HG03565 (cell line): ENCODE results near the gene ARHGEF17.

ENCODE experiments used
- ATAC-seq: cut with Tn5 transposase; IDR thresholded peaks from one replicate; pipeline ENCODE4 v1.9.1; 2021; ENCODE audit warnings: mild to moderate bottlenecking, moderate library complexity; ENCODE audit not compliant: unreplicated experiment

Gene ARHGEF17

GRCh38 chr11:73350908-73351636 is 43.0 kb downstream of the ARHGEF17 start:
- no peak for ATAC-seq

- no peak for ATAC-seq
Measured at GRCh38 chr11:73353422-73353821, 45.3 kb downstream of the ARHGEF17 start.

DNA sequence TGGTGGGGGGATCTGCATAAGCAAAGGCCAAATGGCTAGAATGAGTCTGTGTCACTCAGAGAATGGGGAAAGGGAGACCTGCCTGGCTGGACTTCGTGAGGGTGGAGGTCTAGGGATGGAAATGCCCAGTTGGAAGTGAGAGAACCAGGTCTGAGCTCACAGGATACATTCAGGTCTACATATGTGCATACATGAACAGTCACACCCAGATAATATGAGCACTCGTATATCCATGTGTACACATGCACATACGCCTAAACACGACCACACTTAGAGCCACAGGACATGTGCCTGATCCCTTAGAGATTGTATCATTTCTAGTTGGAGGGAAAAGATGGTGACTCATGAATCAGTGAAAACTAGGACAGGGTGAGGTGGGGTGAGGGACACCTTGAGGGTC is 47.0 kb downstream of the ARHGEF17 start:
- ATAC-seq: no peak

GRCh38 chr11:73356979-73357860 is 49.1 kb downstream of the ARHGEF17 start:
- ATAC-seq: no peak

DNA sequence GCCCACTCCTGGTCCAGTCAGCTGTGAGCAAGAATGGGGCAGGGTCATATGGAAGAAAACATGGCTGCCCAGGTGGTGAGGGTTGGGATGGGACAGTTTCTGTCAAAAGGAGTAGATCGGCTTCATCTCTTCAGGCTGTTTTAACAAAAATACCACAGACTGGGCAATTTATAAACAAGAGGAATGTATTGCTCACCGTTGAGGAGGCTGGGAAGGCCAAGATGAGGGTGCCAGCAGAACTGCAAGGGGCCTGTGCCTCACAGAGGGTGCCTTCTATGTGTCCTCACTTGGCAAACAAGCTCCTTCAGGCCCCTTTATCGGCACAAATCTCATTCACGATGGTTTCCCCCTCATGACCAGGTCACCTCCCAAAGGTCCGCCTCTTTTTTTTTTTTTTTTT is 50.0 kb downstream of the ARHGEF17 start:
- no peak for ATAC-seq

DNA sequence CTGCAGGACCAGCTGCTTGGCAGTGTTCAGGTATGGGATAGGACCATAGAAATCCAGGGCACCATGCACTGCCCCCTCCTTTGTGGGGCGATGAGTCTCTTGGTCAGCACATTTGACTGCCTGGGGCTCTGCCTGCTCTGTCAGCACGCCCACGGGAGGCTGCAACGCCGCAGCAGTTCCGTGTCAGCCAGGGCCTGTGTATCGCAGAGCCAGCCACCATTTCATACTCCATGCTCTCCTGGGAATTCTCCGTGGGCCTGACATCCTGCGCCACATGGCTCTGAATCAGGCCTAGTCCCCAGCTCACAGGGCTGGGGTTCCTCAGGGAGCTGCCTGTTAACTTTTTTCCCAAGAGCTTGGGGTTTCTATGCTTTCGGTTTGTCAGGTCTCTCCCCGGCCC is 51.3 kb downstream of the ARHGEF17 start:
- ATAC-seq: no peak

GRCh38 chr11:73359930-73360742 is 52.1 kb downstream of the ARHGEF17 start:
- ATAC-seq: no peak

DNA sequence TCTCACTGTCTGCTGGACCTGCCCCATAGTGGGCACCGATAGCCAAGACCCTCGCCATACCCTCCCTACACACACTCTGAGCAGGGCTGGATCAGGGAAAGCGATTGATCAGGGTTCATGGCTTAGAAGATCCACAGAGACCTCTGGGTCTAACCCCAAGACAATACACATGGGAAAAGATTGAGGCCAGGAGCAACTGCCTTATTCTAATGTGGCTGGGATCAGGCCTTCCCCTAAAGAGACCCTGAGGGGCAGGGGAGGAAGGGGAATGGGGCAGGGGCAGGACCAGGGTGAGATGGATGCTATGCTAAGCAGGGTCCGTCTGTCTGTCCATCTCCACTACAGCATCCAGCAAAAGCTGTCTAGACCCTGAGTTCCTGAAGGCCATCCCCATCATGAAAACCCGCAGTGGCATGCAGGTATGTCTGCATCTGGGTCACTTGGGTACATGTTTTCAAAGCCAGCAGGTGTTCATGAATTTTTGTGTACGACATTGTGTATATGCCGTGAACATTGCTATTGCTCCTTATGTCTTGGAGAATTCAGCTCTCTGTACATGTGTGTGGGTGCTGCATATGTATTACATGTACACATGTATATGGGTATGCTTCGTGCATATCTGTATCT is 52.8 kb downstream of the ARHGEF17 start:
- no peak for ATAC-seq

DNA sequence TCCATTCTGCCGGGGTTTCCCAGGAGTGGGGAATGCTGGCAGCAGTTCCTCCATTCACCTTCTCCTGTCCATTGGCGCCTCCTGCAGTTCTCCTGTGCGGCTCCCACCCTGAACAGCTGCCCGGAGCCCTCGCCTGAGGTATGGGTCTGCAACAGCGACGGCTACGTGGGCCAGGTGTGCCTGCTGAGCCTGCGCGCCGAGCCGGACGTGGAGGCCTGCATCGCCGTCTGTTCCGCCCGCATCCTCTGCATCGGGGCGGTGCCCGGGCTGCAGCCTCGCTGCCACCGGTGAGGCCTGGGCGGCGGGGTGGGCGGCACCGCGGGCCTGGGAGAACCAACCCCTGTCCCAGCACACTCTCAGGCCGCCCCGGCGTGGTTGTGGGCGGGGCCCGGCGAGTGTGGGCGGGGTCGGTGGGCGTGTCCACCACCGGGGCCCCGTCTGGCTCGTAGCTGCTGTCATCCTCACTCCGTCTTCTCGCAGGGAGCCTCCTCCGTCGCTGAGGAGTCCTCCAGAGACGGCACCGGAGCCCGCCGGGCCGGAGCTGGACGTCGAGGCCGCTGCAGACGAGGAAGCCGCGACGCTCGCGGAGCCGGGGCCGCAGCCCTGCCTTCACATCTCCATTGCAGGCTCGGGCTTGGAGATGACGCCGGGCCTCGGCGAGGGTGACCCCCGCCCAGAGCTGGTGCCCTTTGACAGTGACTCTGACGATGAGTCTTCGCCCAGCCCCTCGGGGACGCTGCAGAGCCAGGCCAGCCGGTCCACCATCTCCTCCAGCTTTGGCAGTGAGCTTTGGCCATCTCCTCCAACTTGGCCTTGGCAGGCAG is 54.1 kb downstream of the ARHGEF17 start:
- ATAC-seq: no peak

- ATAC-seq: no peak
Measured at GRCh38 chr11:73363147-73363546, 55.1 kb downstream of the ARHGEF17 start.

DNA sequence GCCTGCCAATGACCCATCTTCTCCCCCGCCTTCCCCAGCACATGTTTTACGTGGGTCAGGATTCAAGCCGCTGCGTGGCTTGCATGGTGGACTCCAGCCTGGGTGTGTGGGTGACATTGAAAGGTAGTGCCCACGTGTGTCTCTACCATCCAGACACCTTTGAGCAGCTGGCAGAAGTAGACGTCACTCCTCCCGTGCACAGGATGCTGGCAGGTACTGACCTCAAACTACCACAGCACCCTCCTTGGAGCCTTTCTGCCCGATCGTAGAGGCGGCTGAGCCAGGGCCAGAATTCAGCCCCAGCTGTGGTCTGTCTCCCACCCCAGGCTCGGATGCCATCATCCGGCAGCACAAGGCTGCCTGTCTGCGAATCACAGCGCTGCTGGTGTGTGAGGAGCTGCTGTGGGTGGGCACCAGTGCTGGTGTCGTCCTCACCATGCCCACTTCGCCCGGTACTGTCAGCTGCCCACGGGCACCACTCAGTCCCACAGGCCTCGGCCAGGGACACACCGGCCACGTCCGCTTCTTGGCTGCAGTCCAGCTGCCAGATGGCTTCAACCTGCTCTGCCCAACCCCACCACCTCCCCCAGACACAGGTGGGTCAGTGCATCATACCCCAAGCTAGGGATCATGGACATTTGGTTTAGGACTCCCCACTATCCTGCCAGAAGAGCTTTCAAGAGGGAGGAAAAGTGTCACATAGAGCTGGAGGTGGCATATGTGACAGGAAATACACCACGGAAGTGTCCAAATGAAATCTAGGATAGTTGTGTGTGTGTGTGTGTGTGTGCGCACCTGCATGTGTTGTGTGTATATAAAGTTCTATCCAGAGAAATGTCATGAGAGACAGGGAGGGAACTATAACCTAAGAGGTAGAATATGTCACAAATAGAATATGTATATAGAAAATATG is 57.5 kb downstream of the ARHGEF17 start:
- no peak for ATAC-seq

DNA sequence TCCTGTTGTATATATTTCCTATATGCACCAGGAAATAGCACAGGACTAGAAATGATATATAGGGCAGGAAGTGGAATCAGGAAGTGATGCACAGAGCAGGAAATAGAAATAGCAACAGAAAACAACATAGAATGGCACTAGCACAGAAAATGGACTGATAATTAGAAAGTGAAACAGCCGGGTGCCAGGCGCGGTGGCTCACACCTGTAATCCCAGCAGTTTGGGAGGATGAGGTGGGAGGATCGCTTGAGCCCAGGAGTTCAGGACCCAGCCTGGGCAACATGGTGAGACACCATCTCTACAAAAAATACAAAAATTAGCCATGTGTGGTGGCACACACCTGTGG is 58.2 kb downstream of the ARHGEF17 start:
- ATAC-seq: no peak

DNA sequence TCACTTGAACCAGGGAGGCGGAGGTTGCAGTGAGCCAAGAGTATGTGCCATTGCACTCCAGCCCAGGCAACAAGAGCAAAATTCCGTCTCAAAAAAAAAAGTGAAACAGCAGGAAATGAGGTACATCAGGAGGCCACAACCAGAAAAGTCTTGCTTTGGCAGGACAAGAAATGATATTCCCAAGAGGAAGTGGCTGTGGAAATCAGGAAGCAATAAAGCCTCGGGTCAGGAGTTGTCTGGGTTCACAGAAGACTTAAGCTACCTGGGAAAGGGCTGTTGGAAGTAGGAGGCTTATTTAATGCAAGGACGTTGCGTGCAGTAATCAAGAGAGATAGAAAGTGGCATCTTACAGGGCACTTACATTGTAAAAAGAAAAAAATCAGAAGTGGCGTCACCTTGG is 58.9 kb downstream of the ARHGEF17 start:
- no peak for ATAC-seq

DNA sequence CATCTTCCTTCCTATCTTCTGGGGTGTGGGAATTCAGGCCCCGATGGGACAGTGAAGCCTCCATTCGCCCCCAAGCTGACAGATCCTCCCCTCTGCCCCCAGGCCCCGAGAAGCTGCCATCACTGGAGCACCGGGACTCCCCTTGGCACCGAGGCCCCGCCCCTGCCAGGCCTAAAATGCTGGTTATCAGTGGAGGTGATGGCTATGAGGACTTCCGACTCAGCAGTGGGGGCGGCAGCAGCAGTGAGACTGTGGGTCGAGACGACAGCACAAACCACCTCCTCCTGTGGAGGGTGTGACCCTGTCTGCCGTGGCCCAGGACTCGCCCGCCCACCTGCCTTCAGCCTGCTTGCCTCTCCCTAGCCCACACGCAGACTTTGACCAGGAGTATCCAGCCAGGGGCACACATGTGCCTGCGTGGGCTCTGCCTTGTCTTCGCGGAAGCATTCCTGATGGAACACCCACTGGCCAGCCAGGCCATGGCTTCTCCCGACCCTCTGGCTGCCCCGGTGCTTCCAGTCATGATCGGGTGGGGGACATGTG is 59.5 kb downstream of the ARHGEF17 start:
- no peak for ATAC-seq

DNA sequence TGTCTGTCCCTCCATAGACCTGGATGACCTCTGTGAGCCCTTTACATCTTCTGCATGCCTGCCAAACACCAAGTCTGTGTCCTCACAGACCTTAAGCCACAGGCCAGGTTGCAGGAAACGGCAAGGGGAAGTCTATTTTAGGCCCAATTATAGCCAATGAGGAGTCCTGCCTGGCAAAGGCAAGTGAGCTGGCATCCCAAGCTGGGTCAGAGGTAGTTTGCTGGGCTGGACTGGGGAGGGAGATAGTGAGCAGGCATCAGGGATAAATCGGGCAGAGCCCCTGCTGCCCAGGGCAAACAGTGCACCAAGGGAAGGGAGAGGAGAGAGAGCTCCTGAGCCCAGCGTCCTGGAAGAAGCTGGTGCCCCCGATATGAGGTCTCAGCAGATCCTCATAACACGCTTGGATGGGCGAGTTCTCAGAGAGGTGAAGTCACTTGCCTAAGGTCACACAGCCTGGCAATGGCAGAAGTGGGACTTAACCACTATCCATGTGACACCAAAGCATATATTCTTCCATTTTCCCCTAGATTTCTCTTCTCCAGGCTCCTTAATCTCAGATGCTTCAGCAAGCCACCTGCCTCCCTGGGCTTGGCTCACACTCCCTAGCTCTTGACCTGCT is 64.4 kb downstream of the ARHGEF17 start:
- no peak for ATAC-seq

- no peak for ATAC-seq
Measured at GRCh38 chr11:73374151-73374550, 66.1 kb downstream of the ARHGEF17 start.

- no peak for ATAC-seq
Measured at GRCh38 chr11:73375830-73376159, 67.7 kb downstream of the ARHGEF17 start.

- ATAC-seq: peak; percentile 68
Measured at GRCh38 chr11:73376160-73376802, 68.2 kb downstream of the ARHGEF17 start, which contains the start of gene RELT. RELT (plus strand) TSS chr11:73376399; CDS start chr11:73389137, 12,738 bp downstream.
